ENCODE data around the gene TEDC1.

TEDC1 gene

GRCh38 chr14:105494606-105494929 is 3.5 kb downstream of the TEDC1 start:
- TF ChIP-seq GLIS1 (tag by site-specific recombination; IDR thresholded peaks at IDR 0.05) = no peak
- TF ChIP-seq ZNF341 (tag by site-specific recombination; IDR thresholded peaks at IDR 0.05; ENCODE audit: low read depth) = no peak
- no peak for TF ChIP-seq REST (tag by site-specific recombination; IDR thresholded peaks at IDR 0.05)
- no peak for TF ChIP-seq ZNF645 (tag by site-specific recombination; IDR thresholded peaks at IDR 0.05)
- no peak for TF ChIP-seq ZBTB48 (tag by site-specific recombination; IDR thresholded peaks at IDR 0.05)
- TF ChIP-seq MYNN (tag by site-specific recombination; IDR thresholded peaks at IDR 0.05; ENCODE audit: borderline replicate concordance) = no peak
- TF ChIP-seq ZNF112 (tag by site-specific recombination; IDR thresholded peaks at IDR 0.05) = no peak
- no peak for TF ChIP-seq ZNF670 (tag by site-specific recombination; IDR thresholded peaks at IDR 0.05; ENCODE audit: low read depth)
- TF ChIP-seq ZNF280D (tag by site-specific recombination; IDR thresholded peaks at IDR 0.05) = no peak
- no peak for TF ChIP-seq PATZ1 (tag by site-specific recombination; IDR thresholded peaks at IDR 0.05)
- TF ChIP-seq ZNF155 (tag by site-specific recombination; IDR thresholded peaks at IDR 0.05) = no peak
- no peak for TF ChIP-seq YY2 (tag by site-specific recombination; IDR thresholded peaks at IDR 0.05)
- no peak for TF ChIP-seq INSM2 (tag by site-specific recombination; IDR thresholded peaks at IDR 0.05)
- TF ChIP-seq ZNF148 (tag by site-specific recombination; IDR thresholded peaks at IDR 0.05; ENCODE audit: borderline replicate concordance) = no peak
- TF ChIP-seq BCL11B (tag by site-specific recombination; IDR thresholded peaks at IDR 0.05; ENCODE audit: low read depth) = no peak
- TF ChIP-seq ZNF785 (tag by site-specific recombination; IDR thresholded peaks at IDR 0.05) = no peak
- no peak for TF ChIP-seq ZNF404 (tag by site-specific recombination; IDR thresholded peaks at IDR 0.05)
- TF ChIP-seq TCF7L2 (IDR thresholded peaks at IDR 0.05; ENCODE audit: borderline replicate concordance, low read depth, low read length) = no peak
- TF ChIP-seq ZBTB20 (tag by site-specific recombination; IDR thresholded peaks at IDR 0.05) = no peak
- Histone ChIP-seq H3K27ac (ENCODE audit: extremely low read depth, low read depth, low read length) (no peak overlapping the region), H3K4me1 (ENCODE audit: control insufficient read depth, insufficient read depth, low read length) (no peaks in the 10 kb centered on the region; the same call in 1 of the 2 replicates), H3K36me3 (ENCODE audit: control insufficient read depth in 2 of 2, insufficient read depth in 1 of 2, low read length in 2 of 2) (peaks cover 0 to 24% of the 10 kb centered on the region in 2 experiments; a peak in 1 of 3 replicates), H3K9me3 (ENCODE audit: control insufficient read depth, insufficient read depth, low read depth, low read length) (no peaks in the 10 kb centered on the region), H3K4me3 (ENCODE audit: low read depth, low read length) (no peak overlapping the region)
- ChIA-PET CTCF (no interaction called here), POLR2A (no interaction called here)
